ENCODE data around the gene ACTR6.
"Not testable (repeated sequence)": the region's sequence is repeated elsewhere in the genome, so short reads cannot be mapped to it uniquely, and the experiment has no call there.

Gene ACTR6

DNA sequence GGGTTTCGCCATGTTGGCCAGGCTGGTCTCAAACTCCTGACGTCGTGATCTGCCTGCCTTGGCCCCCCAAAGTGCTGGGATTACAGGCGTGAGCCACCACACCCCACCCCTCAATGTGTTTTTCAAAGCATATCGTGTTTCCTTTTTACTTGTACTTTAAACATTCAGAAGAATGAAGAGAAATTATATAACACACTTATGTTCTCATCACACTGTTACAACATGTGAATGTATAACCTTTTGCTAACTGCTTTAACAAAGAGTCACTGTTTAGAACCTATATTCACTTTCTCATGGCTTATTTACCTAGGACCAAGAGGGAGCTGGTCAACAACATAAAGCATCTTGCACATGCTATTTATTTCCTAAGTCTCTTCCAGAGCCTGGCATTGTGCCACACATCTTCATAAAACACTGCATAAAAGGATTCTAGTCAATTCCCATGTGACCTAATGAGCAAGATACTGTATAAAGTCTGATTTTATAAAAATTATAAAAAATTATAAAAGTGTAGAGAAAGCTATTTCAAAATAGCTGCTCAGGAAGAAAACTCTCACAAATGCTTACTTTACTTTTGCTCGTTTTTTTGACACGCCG is 16.0 kb upstream of the ACTR6 start:
- DNase-seq (ENCODE audit: low read depth): no peak

DNA sequence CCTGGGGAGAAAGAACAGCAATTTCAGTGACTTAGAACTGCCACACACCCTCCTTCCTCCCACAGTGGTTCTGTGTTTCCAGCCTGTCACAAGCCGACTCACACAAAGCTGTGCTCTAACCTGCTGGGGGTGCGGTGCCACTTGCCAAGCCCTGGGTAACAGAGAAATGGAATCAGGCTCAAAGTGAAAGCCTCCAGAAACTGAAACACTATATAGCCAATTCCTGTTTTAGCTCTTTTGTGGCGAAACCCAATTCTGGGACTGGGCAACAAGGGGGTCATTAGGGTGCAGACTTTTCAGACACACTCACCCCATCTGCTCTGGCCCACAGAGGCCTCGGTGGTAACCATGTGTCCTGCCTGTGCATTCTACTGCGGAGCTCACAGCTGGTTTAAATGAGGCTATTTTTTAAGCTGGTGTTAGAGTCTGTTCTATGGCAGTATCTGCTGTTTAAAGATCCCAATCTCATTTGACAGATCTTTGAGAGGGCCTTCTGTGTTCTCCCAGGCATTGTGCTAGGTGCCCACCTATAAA is 15.2 kb upstream of the ACTR6 start:
- DNase-seq (ENCODE audit: low read depth): no peak

DNA sequence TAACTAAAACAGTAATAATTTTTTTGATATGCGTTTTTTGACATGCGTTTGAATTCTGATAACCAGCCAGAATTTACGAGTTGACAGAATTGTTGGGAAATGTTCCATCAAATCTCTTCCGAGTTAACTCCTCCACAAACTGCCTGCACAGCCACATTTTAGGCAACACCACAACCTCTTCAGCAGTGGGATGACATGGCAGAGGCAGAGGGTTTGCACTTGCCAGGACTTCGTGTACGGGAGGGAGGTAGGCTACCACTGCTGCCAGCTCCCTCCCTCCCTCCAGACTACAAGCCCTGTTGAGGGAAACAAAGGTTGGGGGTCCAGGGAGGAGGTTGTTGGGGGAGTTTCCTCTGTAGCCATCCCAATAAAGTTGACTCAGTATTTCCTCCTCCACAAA is 14.5 kb upstream of the ACTR6 start:
- DNase-seq (ENCODE audit: low read depth): no peak

DNA sequence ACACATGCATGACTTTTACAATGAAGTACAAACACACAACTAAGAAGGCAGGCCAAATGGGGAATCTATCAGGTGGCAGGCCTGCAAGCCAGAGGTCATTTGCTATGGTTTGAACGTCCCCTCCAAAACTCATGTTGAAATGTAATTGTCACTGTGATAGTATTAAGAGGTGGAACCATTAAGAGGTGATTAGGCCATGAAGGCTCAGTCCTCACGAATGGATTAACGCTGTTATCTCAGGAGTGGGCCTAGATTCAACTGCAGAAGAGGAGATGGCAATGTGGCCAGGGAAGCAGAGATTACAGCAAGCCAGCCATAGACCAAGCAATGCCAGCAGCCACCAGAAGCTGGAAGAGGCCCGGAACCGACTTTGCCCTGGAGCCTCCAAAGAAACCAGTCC is 13.5 kb upstream of the ACTR6 start:
- no peak for DNase-seq (ENCODE audit: low read depth)

DNA sequence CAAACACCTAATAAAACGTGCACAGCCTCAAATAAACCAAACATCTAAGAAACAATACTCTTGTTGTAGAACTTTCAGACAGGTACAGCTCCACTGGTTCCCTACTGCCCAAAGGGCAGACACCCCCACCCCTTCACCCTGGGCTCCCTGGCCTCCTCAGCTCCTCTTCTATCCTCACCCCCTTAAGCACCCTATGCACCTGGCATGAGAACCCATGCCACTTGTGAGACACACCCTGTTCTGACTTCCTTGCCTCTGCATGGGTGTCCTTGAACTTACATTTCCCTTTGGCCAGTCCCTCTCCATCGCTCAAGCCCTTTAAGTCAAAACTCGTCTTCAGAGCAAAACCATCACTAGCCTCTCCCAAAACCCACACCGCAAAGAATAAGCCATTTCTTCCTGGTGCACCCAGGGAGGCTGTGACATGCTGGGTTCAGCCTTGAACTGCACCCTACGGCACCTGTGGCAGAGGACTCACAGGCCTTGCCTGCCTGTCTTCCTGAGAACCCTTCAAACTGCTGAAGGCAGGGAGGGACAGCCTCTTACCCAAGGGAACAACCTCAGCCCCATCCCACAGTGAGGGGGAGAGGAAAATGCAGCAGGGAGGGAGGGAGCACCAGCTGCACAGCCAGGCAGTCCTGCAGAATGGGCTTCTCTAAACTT is 12.6 kb upstream of the ACTR6 start:
- no peak for DNase-seq (ENCODE audit: low read depth)

DNA sequence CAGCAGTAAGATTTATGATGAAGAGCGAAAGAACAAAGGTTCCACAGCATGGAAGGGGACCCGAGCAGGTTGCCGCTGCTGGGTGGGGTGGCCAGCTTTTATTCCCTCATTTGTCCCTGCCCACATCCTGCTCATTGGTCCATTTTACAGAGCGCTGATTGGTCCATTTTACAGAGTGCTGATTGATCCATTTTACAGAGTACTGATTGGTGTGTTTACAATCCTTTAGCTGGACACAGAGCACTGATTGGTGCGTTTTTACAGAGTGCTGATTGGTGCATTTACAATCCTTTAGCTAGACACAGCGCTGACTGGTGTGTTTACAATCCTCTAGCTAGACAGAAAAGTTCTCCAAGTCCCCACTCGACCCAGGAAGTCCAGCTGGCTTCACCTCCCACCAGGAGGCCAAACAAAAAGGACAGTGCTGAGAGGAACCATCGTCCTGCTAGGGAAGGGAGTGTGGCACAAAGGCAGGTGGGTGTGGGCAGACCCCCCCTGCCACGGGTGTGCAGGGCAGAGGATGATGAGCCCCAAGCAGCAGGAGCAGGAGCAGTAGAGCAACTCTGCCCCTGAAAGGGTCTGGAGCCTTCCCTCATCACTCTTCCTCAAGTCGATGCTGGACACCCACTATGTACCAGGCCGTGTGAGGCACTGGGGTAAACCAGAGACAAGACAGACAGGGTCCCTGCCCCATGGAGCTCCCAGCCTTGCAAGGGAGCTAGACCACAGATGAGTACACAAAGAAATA is 11.6 kb upstream of the ACTR6 start:
- DNase-seq (ENCODE audit: low read depth): not testable (repeated sequence)

DNA sequence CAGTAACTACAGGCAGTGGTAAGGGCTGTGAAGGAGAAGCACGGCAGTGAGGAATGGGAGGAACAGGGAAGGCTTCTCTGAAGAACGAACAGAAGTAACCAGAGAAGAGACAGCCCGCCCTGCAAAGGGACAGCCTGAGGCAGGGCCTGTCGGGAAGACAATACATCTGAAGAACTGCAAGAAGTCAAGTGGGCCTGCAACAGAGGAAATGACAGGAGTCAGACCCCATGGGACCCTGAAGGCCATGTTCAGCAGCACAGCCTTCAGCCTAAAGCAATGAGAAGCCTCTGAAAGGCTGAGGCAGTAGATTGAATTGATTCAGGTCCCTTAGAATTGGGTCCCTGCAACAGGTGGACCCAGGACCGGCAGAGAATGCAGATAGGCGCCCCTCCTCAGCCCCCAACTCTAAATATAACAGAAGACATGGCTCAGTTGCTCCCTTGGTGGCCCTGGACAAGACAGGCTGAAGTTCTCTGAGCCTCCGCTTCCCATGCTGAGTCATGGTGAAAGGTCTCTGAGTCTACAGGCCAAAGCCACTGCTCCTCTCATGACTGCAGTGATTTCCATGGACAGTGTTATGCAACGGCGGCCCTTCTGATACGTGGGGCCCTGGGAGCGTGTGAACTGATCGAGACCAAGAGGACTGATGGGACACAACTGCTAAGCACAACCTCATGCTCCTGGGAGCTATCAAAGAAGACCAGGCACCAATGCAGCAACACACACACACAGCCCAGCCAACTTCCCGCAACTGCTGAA is 10.8 kb upstream of the ACTR6 start:
- DNase-seq (ENCODE audit: low read depth): no peak

DNA sequence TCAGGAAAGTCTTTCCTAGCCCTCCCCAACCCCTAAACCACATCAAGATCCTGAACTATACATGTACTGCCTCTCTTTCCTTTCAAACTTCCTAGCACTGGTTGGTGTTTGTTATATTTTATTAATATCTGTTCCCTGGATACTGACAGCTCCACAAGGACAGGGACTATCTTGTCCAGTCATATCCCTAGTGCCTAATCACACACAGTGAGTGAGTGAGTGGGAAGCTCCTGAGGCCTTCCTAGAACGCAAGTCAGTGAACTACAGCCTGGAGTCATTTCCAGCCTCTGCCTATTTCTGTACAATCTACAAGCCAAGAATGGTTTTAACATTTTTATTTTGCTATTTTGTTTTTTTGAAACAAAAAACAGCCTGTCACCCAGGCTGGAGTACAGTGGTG is 7.5 kb upstream of the ACTR6 start:
- DNase-seq (ENCODE audit: low read depth): no peak

DNA sequence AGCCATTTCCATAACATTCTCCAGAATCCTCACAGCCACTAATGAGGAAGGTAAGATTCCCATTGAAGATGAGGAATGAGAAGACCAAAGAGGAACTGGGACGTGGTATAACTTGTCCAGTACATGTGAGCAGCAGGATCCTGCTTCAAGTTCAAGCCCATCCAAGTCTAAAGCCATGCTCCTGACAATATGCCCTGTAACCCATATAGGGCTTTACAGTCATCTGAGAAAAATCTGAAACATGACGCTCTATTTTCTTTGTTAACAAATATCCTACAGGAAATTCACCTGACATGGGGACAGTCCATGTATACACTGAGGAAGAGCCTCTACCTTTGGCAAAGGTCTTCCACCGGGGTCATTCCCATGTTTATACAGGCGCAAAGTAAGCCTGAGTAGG is 3.1 kb upstream of the ACTR6 start:
- no peak for DNase-seq (ENCODE audit: low read depth)

DNA sequence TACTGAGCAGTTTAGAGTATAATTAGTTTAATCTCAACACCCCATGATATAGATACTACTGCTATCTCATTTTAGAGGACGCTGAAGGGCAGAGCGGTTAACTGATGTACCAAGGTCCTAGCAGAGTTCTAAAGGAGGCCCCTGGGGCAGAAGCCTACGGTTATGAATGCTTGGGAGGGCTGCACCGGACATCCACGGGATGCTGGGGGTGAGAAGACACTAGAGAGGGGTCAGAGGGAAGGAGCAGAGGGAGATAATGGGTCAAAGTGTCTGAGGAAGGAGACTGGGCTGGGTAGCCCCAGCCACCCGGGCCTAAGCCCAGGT is 1.6 kb upstream of the ACTR6 start:
- no peak for DNase-seq (ENCODE audit: low read depth)

DNA sequence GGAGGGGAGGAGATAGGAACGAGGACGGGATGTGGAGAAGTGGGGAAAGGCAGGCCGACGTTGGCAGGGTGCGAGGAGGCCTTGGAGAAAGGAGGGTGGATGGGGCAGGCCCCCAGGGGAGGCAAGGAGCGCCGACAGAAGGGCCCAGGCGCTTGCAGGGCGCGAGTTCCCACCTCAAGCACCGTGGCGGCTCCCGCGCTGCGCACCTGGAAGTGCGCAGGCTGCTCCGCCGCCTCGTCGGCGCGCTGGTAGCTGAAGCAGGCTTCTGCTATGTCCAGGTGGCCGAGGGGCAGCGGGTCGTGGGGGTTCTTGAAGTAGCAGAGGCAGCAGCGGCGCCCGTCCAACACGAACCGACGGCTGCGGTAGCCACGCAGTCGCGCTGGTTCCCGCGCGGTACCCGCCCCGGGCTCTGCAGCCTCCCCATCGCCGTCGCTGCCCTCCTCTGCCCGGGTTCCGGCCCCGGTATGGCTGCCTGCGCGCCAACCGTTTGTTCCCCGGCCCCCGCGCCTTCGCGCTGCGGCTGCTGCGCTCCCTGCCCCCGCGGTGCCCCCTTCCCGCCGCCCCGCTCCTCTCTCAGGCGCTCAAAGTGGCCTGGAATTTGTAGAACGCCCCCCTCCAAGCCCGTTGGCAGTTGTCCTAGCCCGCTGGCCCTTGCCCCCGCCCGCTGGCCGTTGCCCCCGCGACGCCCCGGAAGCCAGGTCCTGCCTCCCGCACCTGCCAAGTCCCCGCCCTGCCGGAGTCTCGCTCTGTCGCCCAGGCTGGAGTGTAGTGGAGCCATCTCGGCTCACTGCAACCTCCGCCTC is 1.1 kb upstream of the ACTR6 start:
- no peak for DNase-seq (ENCODE audit: low read depth)

DNA sequence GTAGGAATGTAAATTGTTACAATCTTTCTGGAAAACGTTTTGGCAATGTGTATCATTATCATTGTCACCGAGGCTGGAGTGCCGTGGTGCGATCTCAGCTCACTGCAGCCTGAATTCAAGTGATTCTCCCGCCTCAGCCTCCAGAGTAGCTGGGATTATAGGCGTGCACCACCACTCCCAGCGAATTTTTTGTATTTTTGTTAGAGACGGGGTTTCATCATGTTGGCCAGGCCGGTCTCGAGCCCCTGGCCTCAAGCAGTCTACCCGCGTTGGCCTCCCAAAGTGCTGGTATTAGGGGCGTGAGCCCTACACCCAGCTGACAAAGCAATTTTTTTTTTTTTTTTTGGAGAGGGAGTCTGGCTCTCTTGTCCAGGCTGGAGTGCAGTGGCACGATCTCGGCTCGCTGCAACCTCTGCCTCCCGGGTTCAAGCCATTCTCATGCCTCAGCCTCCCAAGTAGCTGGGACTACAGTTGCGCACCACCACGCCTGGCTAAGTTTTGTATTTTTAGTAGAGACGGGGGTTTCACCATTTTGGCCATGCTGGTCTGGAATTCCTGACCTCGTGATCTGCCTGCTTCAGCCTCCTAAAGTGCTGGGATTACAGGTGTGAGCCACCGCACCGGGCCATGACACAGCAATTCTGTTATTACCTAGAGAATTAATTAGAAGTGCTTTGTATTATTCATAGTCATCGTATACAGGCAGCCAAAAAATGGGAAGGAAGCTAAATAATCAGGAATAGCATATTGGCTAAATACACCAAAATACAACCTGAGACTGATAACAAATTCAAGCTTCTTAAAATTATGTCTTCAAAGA is 1.2 kb downstream of the ACTR6 start:
- no peak for DNase-seq (ENCODE audit: low read depth)

DNA sequence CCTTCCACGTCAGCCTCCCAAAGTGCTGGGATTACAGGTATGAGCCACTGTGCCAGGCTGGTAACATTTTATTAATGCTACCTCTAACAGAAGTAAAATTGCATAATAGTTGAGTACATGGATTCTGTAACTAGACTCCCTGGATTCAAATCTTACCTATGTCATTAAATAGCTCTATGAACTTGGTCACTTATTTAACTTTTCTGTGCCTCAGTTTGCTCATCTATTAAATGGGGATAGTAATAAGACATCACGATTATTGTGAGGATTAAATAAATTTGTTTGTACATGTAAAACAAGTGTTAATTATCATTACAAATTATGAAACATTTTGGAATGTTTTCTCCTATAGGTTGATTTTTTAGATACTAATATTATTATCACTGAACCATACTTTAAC is 6.7 kb downstream of the ACTR6 start:
- DNase-seq (ENCODE audit: low read depth): no peak

DNA sequence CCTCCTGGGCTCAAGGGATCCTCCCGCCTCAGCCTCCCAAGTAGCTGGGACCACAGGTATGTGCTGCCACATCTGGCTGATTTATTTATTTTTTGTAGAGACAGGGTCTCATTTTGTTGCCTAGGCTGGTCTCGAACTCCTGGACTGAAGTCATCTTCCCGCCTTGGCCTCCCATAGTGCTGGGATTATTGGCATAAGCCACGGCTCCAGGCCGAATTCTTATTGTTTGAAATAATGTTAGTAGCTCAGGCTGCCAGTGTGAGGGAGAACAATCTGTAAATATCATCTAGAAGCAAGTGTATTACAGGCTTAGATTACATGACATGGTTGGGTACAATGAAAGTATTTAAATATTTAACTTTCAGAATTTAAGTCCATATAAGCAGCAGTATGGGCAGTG is 8.2 kb downstream of the ACTR6 start:
- DNase-seq (ENCODE audit: low read depth): no peak

DNA sequence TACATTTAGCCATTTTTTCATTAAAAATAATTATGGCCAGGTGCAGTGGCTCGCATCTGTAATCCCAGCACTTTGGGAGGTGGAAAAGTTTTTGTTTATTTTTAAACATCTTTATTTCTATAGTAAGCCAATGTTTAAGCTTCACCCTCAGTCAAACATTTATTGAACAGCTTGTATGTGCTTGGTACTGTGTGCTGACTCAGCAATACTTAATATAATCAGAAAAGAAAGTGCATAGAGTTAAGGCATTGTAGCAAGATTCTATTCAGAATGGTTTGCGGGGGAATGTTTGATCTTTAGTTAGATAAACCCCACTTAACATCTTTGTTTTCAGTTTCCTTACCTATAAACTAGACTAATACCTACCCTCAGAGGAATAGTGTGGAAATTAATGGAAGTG is 11.1 kb downstream of the ACTR6 start:
- no peak for DNase-seq (ENCODE audit: low read depth)

DNA sequence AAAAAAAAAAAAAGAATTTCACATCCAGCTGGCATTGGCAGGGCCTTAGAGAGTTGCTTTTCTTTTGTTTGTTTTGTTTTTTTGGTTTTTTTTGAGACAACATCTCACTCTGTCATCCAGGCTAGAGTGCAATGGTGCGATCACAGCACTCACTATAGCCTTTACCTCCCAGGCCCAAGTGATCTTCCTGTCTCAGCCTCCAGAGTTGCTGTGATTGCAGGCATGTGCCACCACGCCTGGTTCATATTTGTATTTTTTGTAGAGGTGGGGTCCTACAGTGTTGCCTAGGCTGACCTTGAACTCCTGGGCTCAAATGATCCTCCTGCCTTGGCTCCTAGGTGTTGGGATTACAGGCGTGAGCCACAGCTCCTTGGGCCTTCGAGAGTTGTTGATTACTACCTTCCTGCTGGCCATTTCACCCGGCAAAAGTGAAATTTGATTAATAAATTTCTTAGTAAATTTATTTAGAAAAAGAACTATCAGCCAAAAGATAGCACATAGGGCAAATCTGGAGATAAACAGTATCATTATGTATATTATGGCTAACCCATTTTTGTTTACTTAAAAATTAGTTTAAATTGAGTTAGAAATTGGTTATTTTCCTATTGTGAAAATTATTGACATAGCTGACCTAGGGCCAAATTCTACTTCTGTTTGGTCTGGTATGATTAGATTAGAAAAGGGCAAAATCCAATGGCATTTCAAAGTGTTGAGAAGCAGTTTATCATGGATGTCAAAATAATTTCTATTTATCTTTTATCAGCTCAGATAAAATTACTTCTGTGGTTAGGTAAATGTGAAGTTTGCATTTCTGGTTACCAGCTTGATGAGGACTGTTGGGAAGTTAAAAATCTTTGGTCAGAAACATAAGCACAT is 12.6 kb downstream of the ACTR6 start:
- no peak for DNase-seq (ENCODE audit: low read depth)

DNA sequence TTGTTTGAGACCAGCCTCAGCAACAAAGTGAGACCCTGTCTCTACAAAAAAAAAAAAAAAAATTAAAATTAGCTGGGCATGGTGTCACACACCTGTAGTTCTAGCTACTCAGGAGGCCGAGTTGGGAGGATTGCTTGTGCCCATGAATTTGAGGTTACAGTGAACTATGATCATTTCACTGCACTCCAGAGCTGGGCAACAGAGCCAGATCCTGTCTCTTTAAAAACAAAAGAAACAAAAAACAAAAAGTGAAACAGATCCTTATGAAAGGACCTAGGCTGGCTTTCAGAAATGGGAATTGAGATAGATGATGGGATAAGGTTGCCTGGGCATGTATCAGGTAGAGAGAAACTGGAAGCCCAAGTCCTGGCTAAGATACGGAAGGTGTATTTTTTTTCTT is 13.9 kb downstream of the ACTR6 start:
- no peak for DNase-seq (ENCODE audit: low read depth)

DNA sequence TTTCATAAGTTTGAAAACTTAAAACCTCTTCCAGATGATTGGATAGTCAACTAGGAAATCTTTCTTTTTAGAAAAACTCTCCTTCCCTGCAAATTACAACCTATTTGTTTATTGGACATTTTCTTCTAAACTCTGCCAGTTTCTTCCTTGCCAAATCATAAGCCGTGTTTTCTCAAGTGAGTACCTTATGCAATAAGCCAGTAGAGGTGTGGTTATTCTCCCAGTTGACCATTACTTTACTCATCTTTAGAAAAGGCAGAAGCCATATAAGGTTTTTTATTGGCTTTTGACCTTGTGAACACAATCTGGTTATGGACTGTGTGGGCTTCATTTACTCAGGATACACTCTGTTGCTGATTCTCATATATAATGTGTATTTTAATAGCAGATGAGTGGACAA is 14.6 kb downstream of the ACTR6 start:
- no peak for DNase-seq (ENCODE audit: low read depth)

DNA sequence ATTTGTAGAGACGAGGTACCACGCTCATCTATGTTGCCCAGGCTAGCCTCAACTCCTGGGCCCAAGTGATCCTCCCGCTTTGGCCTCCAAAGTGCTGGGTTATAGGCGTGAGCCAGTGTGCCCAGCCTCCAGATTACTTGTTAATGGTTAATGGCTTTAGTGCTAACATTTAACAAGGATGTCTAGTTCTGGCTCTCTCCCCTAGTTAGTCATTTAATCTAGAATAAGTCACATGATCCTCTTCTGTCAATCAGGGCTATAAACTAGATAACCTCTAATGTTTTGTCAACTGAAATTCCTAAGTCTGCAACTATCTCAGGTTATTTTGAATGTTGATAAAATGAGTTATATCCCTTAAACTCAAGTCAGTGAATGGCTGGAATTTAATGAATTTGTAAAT is 15.7 kb downstream of the ACTR6 start:
- no peak for DNase-seq (ENCODE audit: low read depth)
